Endometrial microvascular endothelial cells (primary cell): ENCODE results near the gene PPP2R5D. TPM values are rescaled to one million over a fixed set of nuclear protein-coding genes. Genes with fewer than 3 reads are reported as not detected.

ENCODE experiments used
- in situ Hi-C: cut with HindIII; loops from 2 replicates; pipeline ENCODE4 v1.10.0; 2017; ENCODE audit warnings: low sequenced_read_pairs, low pct_unique_long_range_greater_than_20kb; ENCODE audit errors: inconsistent ontology term
- total RNA-seq: library from RNA; depleted of rRNA; stranded (reverse); fragments of >200 nt; gene quantifications from one replicate; pipeline ENCODE4 v1.2.3, GENCODE V29; 2015; ENCODE audit errors: inconsistent ontology term

PPP2R5D gene
- total RNA-seq, 1 donor from 2014 or later, result 97.0 TPM

- in situ Hi-C loops, result no loop called here
Measured at GRCh38 chr6:43045371-43045930, 61.1 kb downstream of the PPP2R5D start.

DNA sequence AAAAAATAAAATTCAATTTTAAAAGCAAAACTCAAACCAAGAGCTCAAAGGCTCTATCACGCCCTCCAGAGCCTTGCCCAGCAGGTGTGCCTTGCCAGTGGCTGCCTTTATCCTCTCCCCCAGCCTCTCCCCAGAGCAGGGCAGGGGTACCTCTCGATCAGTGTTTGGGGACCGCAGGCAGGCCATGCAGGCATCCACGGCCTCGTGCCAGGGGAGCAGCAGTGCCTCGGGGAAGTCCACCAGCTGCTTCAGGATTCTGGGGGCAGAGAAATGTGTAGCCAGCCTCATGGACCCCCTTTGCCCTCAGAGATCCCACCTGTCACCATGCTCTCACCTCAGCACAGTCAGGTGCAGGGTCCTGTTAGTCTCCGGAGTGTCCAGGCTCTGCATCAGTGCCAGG lies 63.6 kb downstream of the PPP2R5D start:
- in situ Hi-C loops, result no loop called here

- in situ Hi-C loops, result no loop called here
Measured at GRCh38 chr6:43050981-43051380, 66.6 kb downstream of the PPP2R5D start.

GRCh38 chr6:43052225-43052841 lies 68.0 kb downstream of the PPP2R5D start:
- in situ Hi-C loops, result no loop called here

DNA sequence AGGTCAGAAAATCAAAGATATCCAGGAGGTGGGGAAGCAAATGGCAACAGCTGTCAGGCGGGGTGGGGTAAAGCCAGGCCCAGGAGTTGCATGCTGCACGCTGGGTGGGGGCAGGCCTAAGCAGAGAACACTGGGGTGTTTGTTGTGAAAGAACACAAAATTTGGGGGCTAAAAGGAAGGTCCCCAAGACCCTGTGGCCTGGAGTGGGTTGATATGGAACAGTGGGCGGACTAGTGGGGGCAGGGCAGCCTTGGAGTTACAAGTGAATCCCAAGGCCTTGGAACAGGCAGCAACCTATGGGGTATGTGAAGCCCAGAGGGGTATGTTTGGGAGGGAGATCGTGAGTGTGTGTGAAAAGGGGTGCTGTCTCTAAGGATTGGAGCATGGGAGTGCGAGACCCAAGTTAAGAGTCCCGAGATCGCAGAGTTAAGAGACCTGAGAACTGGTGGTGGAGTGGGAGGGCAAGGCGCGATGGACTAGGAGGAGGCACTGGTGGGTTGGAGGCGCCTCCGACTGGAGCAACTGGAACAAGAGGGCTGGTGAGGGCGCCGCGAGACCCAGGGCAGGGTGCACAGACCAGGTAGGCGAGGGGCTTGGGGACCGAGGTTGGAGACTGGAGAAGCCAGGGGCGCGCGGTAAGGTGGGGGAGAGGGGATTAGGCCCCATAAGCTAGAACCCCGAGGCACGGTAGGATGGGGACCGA lies 68.6 kb downstream of the PPP2R5D start:
- in situ Hi-C loops, result no loop called here

GRCh38 chr6:43053545-43054205 lies 69.3 kb downstream of the PPP2R5D start, which contains the start of gene CUL7:
Gene CUL7 (minus strand): TSS chr6:43053851. CDS start chr6:43052788, 1,063 bp downstream.
- in situ Hi-C loops, result no loop called here

DNA sequence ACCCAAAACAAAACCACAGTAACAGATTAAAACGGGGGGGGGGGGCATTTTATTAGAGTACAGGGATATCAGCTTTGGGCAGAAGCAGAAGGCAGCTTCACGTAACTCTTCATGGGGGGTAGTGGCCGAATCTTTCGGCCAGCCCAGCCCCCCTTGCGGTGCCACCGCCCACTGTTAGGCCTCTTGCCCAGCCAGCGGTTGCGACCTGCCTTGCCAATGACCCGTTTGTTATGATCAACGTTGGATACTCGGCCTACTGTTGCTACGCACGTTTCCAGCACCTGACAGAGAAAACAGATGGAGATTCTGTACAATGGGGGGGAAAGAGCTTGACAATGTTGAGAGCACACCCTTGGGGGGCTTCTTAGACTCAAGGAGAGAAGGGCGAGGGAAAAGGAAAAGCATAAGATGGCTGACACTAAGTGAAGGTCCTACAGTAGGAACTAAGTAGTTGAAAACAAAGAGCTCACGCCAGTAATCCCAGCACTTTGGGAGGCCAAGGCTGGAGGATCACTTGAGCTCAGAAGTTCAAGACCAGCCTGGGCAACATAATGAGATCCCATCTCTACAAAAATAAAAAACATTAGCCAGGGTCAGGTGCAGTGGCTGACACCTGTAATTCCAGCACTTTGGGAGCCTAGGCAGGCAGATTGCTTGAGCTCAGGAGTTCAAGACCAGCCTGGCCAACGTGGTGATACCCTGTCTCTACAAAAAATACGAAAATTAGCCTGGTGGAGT lies 70.0 kb downstream of the PPP2R5D start:
- in situ Hi-C loops, result no loop called here

- in situ Hi-C loops, result no loop called here
Measured at GRCh38 chr6:43055966-43056365, 71.6 kb downstream of the PPP2R5D start.

DNA sequence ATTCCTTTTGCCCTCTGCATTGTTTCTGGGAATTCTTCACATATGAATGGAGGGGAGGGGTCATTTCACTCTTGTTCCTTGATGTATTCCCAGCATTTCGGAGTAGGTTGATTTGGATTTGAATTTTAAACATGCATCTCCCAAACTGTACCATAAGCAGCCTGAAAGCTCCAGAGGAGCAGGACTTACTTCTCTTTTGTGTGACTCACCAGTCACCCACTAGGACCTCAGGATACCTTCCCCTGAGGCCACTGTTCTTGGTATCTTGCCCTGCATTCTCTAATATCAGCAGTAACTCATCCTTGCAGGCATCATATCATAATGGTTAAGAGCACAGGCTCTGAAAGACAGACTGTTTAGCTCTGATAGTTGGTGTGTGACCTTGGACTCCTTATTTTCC lies 74.2 kb downstream of the PPP2R5D start:
- in situ Hi-C loops, result no loop called here

DNA sequence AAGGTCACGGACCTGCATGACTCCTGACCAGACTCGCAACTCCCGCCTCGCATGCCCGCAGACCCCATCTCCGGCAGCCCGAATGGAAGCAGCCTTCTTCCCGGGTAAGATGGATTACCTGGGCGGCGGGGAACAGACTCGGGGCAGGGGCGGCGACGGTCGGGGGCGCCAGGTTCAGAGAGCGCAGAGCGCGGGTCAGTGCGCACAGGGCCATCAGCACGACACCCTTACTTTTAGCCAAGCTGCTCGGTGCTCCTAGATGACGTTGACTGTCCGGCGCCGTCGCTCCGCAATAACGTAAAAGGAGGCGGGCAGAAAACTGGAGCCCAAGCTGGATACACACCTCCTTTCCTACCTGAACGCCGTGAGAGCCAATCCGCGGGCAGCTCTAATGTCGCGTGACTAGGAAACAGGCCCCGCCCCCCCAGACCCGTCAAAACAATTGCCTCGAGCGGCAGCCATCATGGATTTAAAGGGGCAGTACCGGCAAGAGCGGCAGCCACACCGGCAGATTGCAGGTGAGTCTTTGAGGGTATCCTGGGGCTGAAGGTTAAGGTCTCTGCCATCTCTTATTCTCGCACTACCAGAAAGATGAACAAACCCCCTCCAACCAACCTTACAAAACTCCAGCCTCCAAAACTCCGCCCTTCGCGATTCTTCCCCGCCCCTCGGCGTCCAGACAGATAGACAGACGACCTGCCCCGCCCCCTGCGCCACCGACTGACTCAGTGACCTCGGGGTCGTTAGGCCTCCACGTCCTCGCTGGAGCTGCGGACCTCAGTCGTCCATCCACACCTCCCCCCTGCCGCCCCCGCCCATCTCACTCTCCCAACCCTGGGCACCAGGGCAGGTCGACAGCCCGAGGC lies 75.0 kb downstream of the PPP2R5D start, which contains the start of the genes KLC4 and MRPL2:
TSS of gene KLC4 (plus strand) at position 464 of the 866 bp plus-strand sequence. CDS start 1,705 bp downstream, outside the sequence.
TSS of gene MRPL2 (minus strand) at position 267 of the 866 bp plus-strand sequence. CDS start at position 214, 53 bp downstream.
- in situ Hi-C loops, result no loop called here

- in situ Hi-C loops, result no loop called here
Measured at GRCh38 chr6:43060034-43060754, 75.8 kb downstream of the PPP2R5D start.

GRCh38 chr6:43060755-43061633 lies 76.6 kb downstream of the PPP2R5D start:
- in situ Hi-C loops, result no loop called here

GRCh38 chr6:43061861-43062260 lies 77.5 kb downstream of the PPP2R5D start:
- in situ Hi-C loops, result no loop called here
